ENCODE results near the gene NBAS. TPM values are rescaled to one million over a fixed set of nuclear protein-coding genes. Genes with fewer than 3 reads are reported as not detected.

The NBAS gene
- total and polyA plus RNA-seq, 2 donors (not counting 3 experiments of a cell fraction or from before 2014, with no cell fraction given): 29.4 to 43.0 TPM

DNA sequence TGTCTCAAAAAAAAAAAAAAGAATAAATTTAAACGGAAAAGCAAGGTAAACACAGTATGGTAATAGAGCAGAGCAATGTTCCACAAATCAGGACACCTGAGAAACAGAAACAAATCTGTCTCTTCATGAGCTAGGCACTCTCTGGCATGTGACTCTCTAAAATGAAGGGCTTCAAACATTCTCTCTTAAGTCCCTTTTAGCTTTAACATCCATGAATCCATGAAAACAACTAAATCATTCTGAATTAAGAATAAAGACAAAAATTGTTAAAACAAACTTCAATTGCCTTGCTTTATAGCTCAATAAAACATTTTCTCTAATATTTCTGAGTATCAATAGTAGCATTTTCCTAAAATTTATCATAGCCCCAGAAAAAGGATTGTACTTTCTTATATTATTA, 132.1 kb downstream of the NBAS start:
- CTCF ChIA-PET: interaction anchor here (4.4 kb wide), 1 partner anchor 148 kb away, joined by 20 read pairs; no protein-coding TSS in a partner anchor

More for the DNA sequence above, 132.1 kb downstream of the NBAS start:
- no peaks in the 10 kb centered on the region for H3K27me3 ChIP-seq (ENCODE audit: control insufficient read depth in 2 of 2, insufficient read depth in 2 of 2, low read length in 2 of 2)
- no TSS peak for BruUV-seq (replicated peaks)
- no peak overlapping the region for H3K27ac ChIP-seq (ENCODE audit: insufficient read depth, low read depth, low read length)
- no peak overlapping the region for H3K4me2 ChIP-seq (ENCODE audit: insufficient read depth, low read length)
- H3K9me3 ChIP-seq (replicated peaks; ENCODE audit: control insufficient read depth, insufficient read depth, low read length): no peaks in the 10 kb centered on the region
- no peak overlapping the region for H2AFZ ChIP-seq (ENCODE audit: low read depth, low read length)
- no peaks in the 10 kb centered on the region for H3K79me2 ChIP-seq (ENCODE audit: control insufficient read depth, insufficient read depth, low read length)
- DNase-seq (ENCODE audit: low read depth, low spot score): no peak
- dilution Hi-C loops (cut with MboI; ENCODE audit: extremely low pct_ligation_motif_present, low sequenced_read_pairs) (no loop called here), intact Hi-C loops (cut with micrococcal nuclease) (no loop called here)
- no peak for FAIRE-seq
- no peaks in the 10 kb centered on the region for H3K4me1 ChIP-seq (ENCODE audit: control insufficient read depth, extremely low read depth, insufficient read depth, low read length)
- H3K4me3 ChIP-seq (replicated peaks in 1 of 3; ENCODE audit: insufficient read depth in 1 of 3, low read depth in 1 of 3, low read length in 3 of 3): no peak overlapping the region
- H3K9ac ChIP-seq (replicated peaks; ENCODE audit: extremely low read depth, insufficient read depth, low read length): no peak overlapping the region
- H3K36me3 ChIP-seq (ENCODE audit: control insufficient read depth in 2 of 2, extremely low read depth in 1 of 2, insufficient read depth in 2 of 2, low read length in 2 of 2): no peaks in the 10 kb centered on the region
- POLR2A ChIA-PET: interaction anchor here (0.7 kb wide), 1 partner anchor 21 kb away, joined by 4 read pairs; no protein-coding TSS in a partner anchor
- no peaks in the 10 kb centered on the region for H4K20me1 ChIP-seq (replicated peaks; ENCODE audit: control insufficient read depth, extremely low read depth, insufficient read depth, low read length)
- H3K9me1 ChIP-seq (replicated peaks; ENCODE audit: control insufficient read depth, extremely low read depth, insufficient read depth, low read length): no peaks in the 10 kb centered on the region
- TF ChIP-seq, protein P1, sequence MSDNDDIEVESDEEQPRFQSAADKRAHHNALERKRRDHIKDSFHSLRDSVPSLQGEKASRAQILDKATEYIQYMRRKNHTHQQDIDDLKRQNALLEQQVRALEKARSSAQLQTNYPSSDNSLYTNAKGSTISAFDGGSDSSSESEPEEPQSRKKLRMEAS (IDR thresholded peaks at IDR 0.05; ENCODE audit: insufficient read depth, insufficient read length): no peak
- TF ChIP-seq FOS (IDR thresholded peaks at IDR 0.05; ENCODE audit: borderline replicate concordance, insufficient read depth, low read length) (no peak), POLR2AphosphoS5 (IDR thresholded peaks at IDR 0.05; ENCODE audit: insufficient read depth, low read depth, low read length) (no peak), JUN (IDR thresholded peaks at IDR 0.05; ENCODE audit: borderline replicate concordance, insufficient read depth, insufficient read length, low read depth) (no peak), GATA2 (IDR thresholded peaks at IDR 0.05; ENCODE audit: insufficient read depth, insufficient read length, low read depth, low read length) (no peak), EZH2 (IDR thresholded peaks at IDR 0.05; ENCODE audit: borderline replicate concordance, low read depth, low read length, severe bottlenecking) (no peak), CTCF (IDR thresholded peaks at IDR 0.05; ENCODE audit: extremely low read depth in 1 of 2, insufficient read depth in 1 of 2, low read depth in 1 of 2, low read length in 2 of 2) (no peak), POLR2A (IDR thresholded peaks at IDR 0.05; ENCODE audit: low read depth, low read length) (no peak), MYC (IDR thresholded peaks at IDR 0.05; ENCODE audit: low read depth, low read length) (no peak)

Data from endothelial cell of umbilical vein (primary cell).